WI38 (cell line): ENCODE data around the gene KIF26B.

Source experiments
- H3K4me3 ChIP-seq: 2 replicates; pipeline ENCODE4 v1.5.1; 2011; ENCODE audit warnings: low read depth, mild to moderate bottlenecking, control low read depth, low read length
- CTCF ChIP-seq: IDR thresholded peaks from 2 replicates; pipeline ENCODE4 v1.5.1; 2012; ENCODE audit warnings: low read depth, mild to moderate bottlenecking, control low read depth, low read length

KIF26B gene

GRCh38 chr1:245750261-245750660 is 595.5 kb downstream of the KIF26B start:
- TF ChIP-seq CTCF: no peak
- no peak overlapping the region for H3K4me3 ChIP-seq

- no peak overlapping the region for H3K4me3 ChIP-seq
- no peak for TF ChIP-seq CTCF
These were observed 596.3 kb downstream of the KIF26B start for GRCh38 chr1:245751116-245751515.

GRCh38 chr1:245751726-245752470 is 597.1 kb downstream of the KIF26B start:
- no peak overlapping the region for H3K4me3 ChIP-seq
- TF ChIP-seq CTCF: no peak

- TF ChIP-seq CTCF: no peak
- no peak overlapping the region for H3K4me3 ChIP-seq
These were observed 597.8 kb downstream of the KIF26B start for GRCh38 chr1:245752561-245752960.

GRCh38 chr1:245753807-245754206 is 599.0 kb downstream of the KIF26B start:
- H3K4me3 ChIP-seq: no peak overlapping the region
- TF ChIP-seq CTCF: no peak

- TF ChIP-seq CTCF: no peak
- H3K4me3 ChIP-seq: no peak overlapping the region
These were observed 599.7 kb downstream of the KIF26B start for GRCh38 chr1:245754463-245754961.
